Esophagus muscularis mucosa (tissue), 4 donors: ENCODE results near the gene SHLD3. TPM values are rescaled to one million over a fixed set of nuclear protein-coding genes. Genes with fewer than 3 reads are reported as not detected.

Experiments used
- DNase-seq: peaks from one replicate; pipeline ENCODE4 v3.0.0-alpha.2; 2017; ENCODE audit errors: extremely low spot score
- H3K27ac ChIP-seq, 4 donors: fragments of 200-600 bp; sonication (generic); replicated peaks in 1 of 4; 1 replicate in 3 of 4; 2 replicates in 1 of 4; pipeline ENCODE4 v1.5.1; 2016 to 2019; ENCODE audit warnings: mild to moderate bottlenecking in 1 of 4
- H3K27me3 ChIP-seq, 4 donors: fragments of 200-600 bp; sonication (generic); one replicate each; pipeline versions ENCODE4 v1.5.1 to v1.6.0; 2016 to 2019
- H3K36me3 ChIP-seq, 4 donors: fragments of 200-600 bp; sonication (generic); one replicate each; pipeline ENCODE4 v1.5.1; 2016 to 2019
- H3K4me1 ChIP-seq, 4 donors: fragments of 200-600 bp; sonication (generic); one replicate each; pipeline ENCODE4 v1.5.1; 2016 to 2019
- H3K4me3 ChIP-seq, 4 donors: fragments of 200-600 bp; sonication (generic); 1 replicate in 2 of 4; 2 replicates in 2 of 4; pipeline ENCODE4 v1.5.1; 2016 to 2019; ENCODE audit warnings: mild to moderate bottlenecking in 4 of 4, moderate library complexity in 1 of 4
- H3K9me3 ChIP-seq, 4 donors: fragments of 200-600 bp; sonication (generic); 1 replicate in 3 of 4; 2 replicates in 1 of 4; pipeline ENCODE4 v1.5.1; 2016 to 2019
- EP300 ChIP-seq: sonication (generic); formaldehyde crosslinking; IDR thresholded peaks from one replicate; pipeline ENCODE4 v1.6.1; 2017; ENCODE audit warnings: antibody characterized with exemption
- POLR2A ChIP-seq: fragments of 450-650 bp; IDR thresholded peaks from one replicate; pipeline ENCODE4 v1.6.1; 2017; ENCODE audit warnings: antibody characterized with exemption, moderate library complexity, mild to moderate bottlenecking, low read depth
- POLR2AphosphoS5 ChIP-seq, 2 donors: sonication (generic); formaldehyde crosslinking; IDR thresholded peaks; one replicate each; pipeline ENCODE4 v1.6.1; 2017; ENCODE audit warnings: antibody characterized with exemption in 2 of 2
- WGBS: methylation state at CpG from one replicate; pipeline ENCODE4 v1.1.5; 2018; 5-methylcytosine and 5-hydroxymethylcytosine counted together
- intact Hi-C: fragments of 100-400 bp; cut with DNase I; formaldehyde crosslinking; loops from one replicate; pipeline ENCODE4 v1.15.1; 2023
- total RNA-seq, 4 donors: library from RNA; depleted of rRNA; stranded (reverse); fragments of >200 nt; gene quantifications; one replicate each; pipeline versions ENCODE4 v1.1.0 to v1.2.1, GENCODE V29; 2016
- TF ChIP-seq, protein P1 (sequence below), 3 experiments: fragments of 200-600 bp in 2 of 3; fragments of 450-650 bp in 1 of 3; sonication (generic) in 2 of 3; IDR thresholded peaks; one replicate each; pipeline ENCODE4 v1.5.1; 2017 to 2019; ENCODE audit warnings: antibody characterized with exemption in 3 of 3, mild to moderate bottlenecking in 2 of 3, moderate library complexity in 1 of 3

SHLD3 gene
- total RNA-seq, 4 donors from 2014 or later: 0.86 to 3.3 (median 2.2) TPM

- no peak overlapping the region for H3K4me3 ChIP-seq
- intact Hi-C loops: no loop called here
- no peak for TF ChIP-seq POLR2AphosphoS5 (IDR thresholded peaks at IDR 0.05)
- H3K27me3 ChIP-seq: no peaks in the 10 kb centered on the region
- H3K27ac ChIP-seq: no peak overlapping the region
- DNase-seq: no peak
- no peaks in the 10 kb centered on the region for H3K4me1 ChIP-seq
- H3K36me3 ChIP-seq: peaks cover 6 to 47% (median 25%) of the 10 kb centered on the region in 4 donors
- WGBS: 84% methylated on average over 5 of the region's 5 CpGs
- H3K9me3 ChIP-seq: no peaks in the 10 kb centered on the region
These were observed 26.3 kb downstream of the SHLD3 start for GRCh38 chr5:65651144-65651543.

- Histone ChIP-seq H3K4me3 (no peak overlapping the region), H3K27me3 (no peaks in the 10 kb centered on the region), H3K4me1 (no peaks in the 10 kb centered on the region), H3K9me3 (no peaks in the 10 kb centered on the region), H3K36me3 (peaks cover 3 to 44% (median 21%) of the 10 kb centered on the region in 4 donors), H3K27ac (no peak overlapping the region)
- intact Hi-C loops: no loop called here
- TF ChIP-seq, protein P1, sequence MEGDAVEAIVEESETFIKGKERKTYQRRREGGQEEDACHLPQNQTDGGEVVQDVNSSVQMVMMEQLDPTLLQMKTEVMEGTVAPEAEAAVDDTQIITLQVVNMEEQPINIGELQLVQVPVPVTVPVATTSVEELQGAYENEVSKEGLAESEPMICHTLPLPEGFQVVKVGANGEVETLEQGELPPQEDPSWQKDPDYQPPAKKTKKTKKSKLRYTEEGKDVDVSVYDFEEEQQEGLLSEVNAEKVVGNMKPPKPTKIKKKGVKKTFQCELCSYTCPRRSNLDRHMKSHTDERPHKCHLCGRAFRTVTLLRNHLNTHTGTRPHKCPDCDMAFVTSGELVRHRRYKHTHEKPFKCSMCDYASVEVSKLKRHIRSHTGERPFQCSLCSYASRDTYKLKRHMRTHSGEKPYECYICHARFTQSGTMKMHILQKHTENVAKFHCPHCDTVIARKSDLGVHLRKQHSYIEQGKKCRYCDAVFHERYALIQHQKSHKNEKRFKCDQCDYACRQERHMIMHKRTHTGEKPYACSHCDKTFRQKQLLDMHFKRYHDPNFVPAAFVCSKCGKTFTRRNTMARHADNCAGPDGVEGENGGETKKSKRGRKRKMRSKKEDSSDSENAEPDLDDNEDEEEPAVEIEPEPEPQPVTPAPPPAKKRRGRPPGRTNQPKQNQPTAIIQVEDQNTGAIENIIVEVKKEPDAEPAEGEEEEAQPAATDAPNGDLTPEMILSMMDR (IDR thresholded peaks at IDR 0.05): no peak
- TF ChIP-seq POLR2A: no peak
- TF ChIP-seq POLR2AphosphoS5 (IDR thresholded peaks at IDR 0.05): no peak
- no peak for TF ChIP-seq EP300
- 83% methylated on average over 2 of the region's 2 CpGs for WGBS
- no peak for DNase-seq
These were observed 29.9 kb downstream of the SHLD3 start for GRCh38 chr5:65654713-65655112.

GRCh38 chr5:65663804-65664521 is 39.1 kb downstream of the SHLD3 start:
- no peak overlapping the region for H3K27ac ChIP-seq

DNA sequence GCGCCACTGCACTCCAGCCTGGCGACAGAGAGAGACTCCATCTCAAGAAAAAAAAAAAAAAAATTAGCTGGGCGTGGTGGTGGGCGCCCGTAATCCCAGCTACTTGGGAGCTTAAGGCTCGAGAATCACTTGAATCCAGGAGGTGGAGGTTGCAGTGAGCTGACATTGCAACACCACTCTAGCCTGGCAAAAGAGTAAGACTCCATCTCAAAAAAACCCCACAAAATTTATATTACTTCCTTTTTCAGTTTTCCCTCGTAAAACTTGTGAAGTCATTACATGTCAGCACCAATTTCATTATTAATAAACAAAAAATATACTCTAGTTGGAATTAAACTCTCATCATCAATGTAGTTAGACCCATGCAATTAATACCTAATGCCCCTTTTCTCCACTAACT is 43.9 kb downstream of the SHLD3 start:
- TF ChIP-seq POLR2AphosphoS5 (IDR thresholded peaks at IDR 0.05) (no peak), EP300 (no peak), POLR2A (no peak)
- TF ChIP-seq, protein P1 (IDR thresholded peaks at IDR 0.05): no peak
- no peak overlapping the region for H3K27ac ChIP-seq
- WGBS: 80% methylated on average over 7 of the region's 7 CpGs
- no peaks in the 10 kb centered on the region for H3K27me3 ChIP-seq
- no peaks in the 10 kb centered on the region for H3K9me3 ChIP-seq
- no peak overlapping the region for H3K4me3 ChIP-seq
- H3K36me3 ChIP-seq: peaks cover 10 to 78% (median 27%) of the 10 kb centered on the region in 4 donors
- DNase-seq: no peak
- intact Hi-C loops: no loop called here
- H3K4me1 ChIP-seq: no peaks in the 10 kb centered on the region

More at GRCh38 chr5:65663804-65664521, 39.1 kb downstream of the SHLD3 start:
- DNase-seq: no peak
- Histone ChIP-seq H3K4me1 (no peaks in the 10 kb centered on the region), H3K4me3 (no peak overlapping the region), H3K36me3 (peaks cover 10 to 74% (median 31%) of the 10 kb centered on the region in 4 donors), H3K9me3 (no peaks in the 10 kb centered on the region), H3K27me3 (no peaks in the 10 kb centered on the region)
- WGBS: 88% methylated on average over 1 of the region's 1 CpG
- no peak for TF ChIP-seq EP300
- TF ChIP-seq, protein P1 (IDR thresholded peaks at IDR 0.05): peak; percentile 17 to 51 (median 20)
- intact Hi-C loops: no loop called here

GRCh38 chr5:65672796-65673195 is 48.0 kb downstream of the SHLD3 start:
- no peak for DNase-seq

More at GRCh38 chr5:65672796-65673195, 48.0 kb downstream of the SHLD3 start:
- Histone ChIP-seq H3K9me3 (no peaks in the 10 kb centered on the region), H3K27ac (no peak overlapping the region), H3K4me1 (no peaks in the 10 kb centered on the region), H3K27me3 (no peaks in the 10 kb centered on the region), H3K4me3 (no peak overlapping the region), H3K36me3 (peaks cover 0 to 56% (median 17%) of the 10 kb centered on the region in 4 donors)
- intact Hi-C loops: no loop called here
- TF ChIP-seq, protein P1 (IDR thresholded peaks at IDR 0.05): no peak
- TF ChIP-seq POLR2A (no peak), EP300 (no peak)
- 68% methylated on average over 1 of the region's 1 CpG for WGBS
